SJSA1 (cell line): ENCODE data around the gene LAMP2. TPM values are rescaled to one million over a fixed set of nuclear protein-coding genes. Genes with fewer than 3 reads are reported as not detected.
"Not testable (repeated sequence)": the region's sequence is repeated elsewhere in the genome, so short reads cannot be mapped to it uniquely, and the experiment has no call there.

Experiments
- DNase-seq, 2 experiments: peaks; one replicate each; pipeline ENCODE4 v3.0.0-alpha.2; 2015 to 2020; ENCODE audit warnings: low spot score in 2 of 2, low read depth in 1 of 2
- H3K27ac ChIP-seq: fragments of 250-450 bp; sonication (Bioruptor Pico); 2 replicates; pipeline ENCODE4 v1.5.1; 2020; ENCODE audit warnings: mild to moderate bottlenecking, moderate library complexity
- H3K27me3 ChIP-seq: fragments of 250-450 bp; sonication (Bioruptor Pico); replicated peaks from 2 replicates; pipeline ENCODE4 v1.5.1; 2020; ENCODE audit warnings: mild to moderate bottlenecking, moderate library complexity
- H3K36me3 ChIP-seq: fragments of 250-450 bp; sonication (Bioruptor Pico); 2 replicates; pipeline ENCODE4 v1.5.1; 2020; ENCODE audit warnings: mild to moderate bottlenecking
- H3K4me1 ChIP-seq: fragments of 250-450 bp; sonication (Bioruptor Pico); replicated peaks from 2 replicates; pipeline ENCODE4 v1.6.1; 2021; ENCODE audit warnings: mild to moderate bottlenecking
- H3K4me3 ChIP-seq: fragments of 250-450 bp; sonication (Bioruptor Pico); 2 replicates; pipeline ENCODE4 v1.5.1; 2020; ENCODE audit warnings: mild to moderate bottlenecking
- H3K9me3 ChIP-seq: fragments of 250-450 bp; sonication (Bioruptor Pico); replicated peaks from 2 replicates; pipeline ENCODE4 v1.5.1; 2020; ENCODE audit warnings: mild to moderate bottlenecking
- total RNA-seq: library from RNA; depleted of rRNA; stranded (reverse); fragments of >200 nt; shearing (Covaris generic); gene quantifications from 2 replicates; pipeline ENCODE4 v1.2.3, GENCODE V29; 2014

The LAMP2 gene
- total RNA-seq, 1 experiment from 2014 or later, result 125 TPM

- not testable (repeated sequence) for H3K27me3 ChIP-seq, H3K9me3 ChIP-seq, H3K4me1 ChIP-seq, DNase-seq, H3K27ac ChIP-seq, H3K36me3 ChIP-seq, H3K4me3 ChIP-seq
Measured at GRCh38 chrX:120475447-120475846, 6.4 kb upstream of the LAMP2 start.

GRCh38 chrX:120474085-120474484 is 5.0 kb upstream of the LAMP2 start:
- Histone ChIP-seq H3K9me3 (no peaks in the 10 kb centered on the region), H3K4me1 (no peaks in the 10 kb centered on the region), H3K4me3 (no peak overlapping the region), H3K27me3 (no peaks in the 10 kb centered on the region), H3K27ac (no peak overlapping the region), H3K36me3 (no peaks in the 10 kb centered on the region; the same call in 1 of the 2 replicates)
- DNase-seq, result no peak

GRCh38 chrX:120469657-120470056 is 561 bp upstream of the LAMP2 start:
- not testable (repeated sequence) for H3K4me3 ChIP-seq

GRCh38 chrX:120468479-120468824 is 644 bp downstream of the LAMP2 start:
- no peak for DNase-seq
- Histone ChIP-seq H3K36me3 (peaks cover 3% of the 10 kb centered on the region; the same call in 1 of the 2 replicates), H3K9me3 (no peaks in the 10 kb centered on the region), H3K4me3 (peak overlapping the region; percentile 81), H3K4me1 (0 out of 2 replicates have a peak, but pooled peaks cover 3% of the 10 kb centered on the region), H3K27me3 (no peaks in the 10 kb centered on the region), H3K27ac (peak overlapping the region; percentile 89)

More at GRCh38 chrX:120469657-120470056, 561 bp upstream of the LAMP2 start:
- not testable (repeated sequence) for DNase-seq, H3K27ac ChIP-seq, H3K4me1 ChIP-seq, H3K9me3 ChIP-seq, H3K27me3 ChIP-seq, H3K36me3 ChIP-seq

DNA sequence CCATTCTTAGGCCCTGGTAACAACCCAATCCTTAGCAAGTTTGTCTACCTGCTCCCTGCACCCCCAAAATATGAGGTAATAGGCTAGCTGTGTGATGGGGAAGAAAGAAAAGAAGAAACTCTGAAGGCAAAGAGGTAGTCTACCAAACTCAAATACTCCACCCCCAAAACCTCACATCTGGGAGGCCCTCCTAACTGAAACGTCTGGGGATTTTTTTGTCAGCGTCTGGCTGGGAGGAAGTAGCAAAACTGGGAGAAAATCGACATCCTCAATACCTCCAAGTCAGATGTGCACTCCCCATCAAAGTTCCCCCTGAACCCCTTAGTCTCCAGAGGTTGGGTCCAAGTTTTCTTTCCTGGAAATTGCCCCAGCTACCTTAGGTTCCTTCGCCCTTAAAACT is 1.0 kb downstream of the LAMP2 start:
- DNase-seq, result no peak
- Histone ChIP-seq H3K36me3 (peaks cover 3% of the 10 kb centered on the region; the same call in 1 of the 2 replicates), H3K9me3 (no peaks in the 10 kb centered on the region), H3K4me3 (peak overlapping the region; percentile 81), H3K27me3 (no peaks in the 10 kb centered on the region), H3K27ac (peak overlapping the region; percentile 89), H3K4me1 (0 out of 2 replicates have a peak, but pooled peaks cover 3% of the 10 kb centered on the region)

DNA sequence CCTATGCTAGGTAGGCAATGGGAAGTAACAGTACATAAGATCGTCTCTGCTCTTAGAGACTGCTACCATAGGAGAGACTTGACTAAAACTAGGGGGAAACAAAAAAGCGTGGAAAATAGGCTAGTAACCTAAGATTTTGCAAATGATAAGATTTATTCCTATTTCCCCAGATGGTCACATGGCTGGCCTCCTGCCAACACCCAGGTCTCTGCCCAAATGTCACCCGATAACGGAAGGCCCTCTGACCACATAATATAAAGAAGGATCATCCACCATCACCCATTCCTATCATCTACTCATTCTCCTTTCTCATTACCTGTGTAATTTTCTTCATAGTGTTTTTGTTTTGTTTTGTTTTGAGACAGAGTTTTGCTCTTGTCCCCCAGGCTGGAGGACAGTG is 4.7 kb downstream of the LAMP2 start:
- Histone ChIP-seq H3K9me3 (no peaks in the 10 kb centered on the region), H3K4me1 (0 out of 2 replicates have a peak, but pooled peaks cover 3% of the 10 kb centered on the region), H3K27me3 (no peaks in the 10 kb centered on the region), H3K27ac (no peak overlapping the region), H3K36me3 (peaks cover 3% of the 10 kb centered on the region; the same call in 1 of the 2 replicates), H3K4me3 (no peak overlapping the region)
- DNase-seq, result no peak

- DNase-seq, result no peak
- Histone ChIP-seq H3K27me3 (no peaks in the 10 kb centered on the region), H3K4me1 (peaks cover 8% of the 10 kb centered on the region), H3K4me3 (no peak overlapping the region), H3K9me3 (no peaks in the 10 kb centered on the region), H3K27ac (no peak overlapping the region), H3K36me3 (no peaks in the 10 kb centered on the region)
Measured at GRCh38 chrX:120463241-120463640, 5.9 kb downstream of the LAMP2 start.

GRCh38 chrX:120462370-120462769 is 6.7 kb downstream of the LAMP2 start:
- H3K27me3 ChIP-seq, result no peaks in the 10 kb centered on the region
- peaks cover 13% of the 10 kb centered on the region for H3K4me1 ChIP-seq
- no peak overlapping the region for H3K4me3 ChIP-seq
- H3K9me3 ChIP-seq, result no peaks in the 10 kb centered on the region
- no peak overlapping the region for H3K27ac ChIP-seq
- H3K36me3 ChIP-seq, result no peaks in the 10 kb centered on the region
- DNase-seq, result no peak

DNA sequence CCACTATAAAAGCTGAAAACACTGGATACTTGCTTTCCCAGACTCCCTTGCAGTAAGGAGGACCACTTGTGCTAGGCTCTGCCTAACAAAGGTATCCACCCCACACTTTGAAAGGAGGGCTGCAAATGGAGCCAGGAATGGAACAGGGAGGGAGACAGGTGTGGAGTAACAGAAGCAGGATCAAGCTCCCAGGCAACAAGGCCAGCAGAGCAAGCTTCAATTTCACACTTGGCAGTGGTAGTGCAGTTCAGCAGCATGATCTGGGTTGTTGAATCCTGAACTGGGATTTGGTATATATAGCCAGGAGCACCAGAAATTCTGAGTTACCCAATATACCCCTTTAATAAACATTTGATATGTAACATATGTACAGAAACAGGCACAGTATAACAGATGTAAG is 9.8 kb downstream of the LAMP2 start:
- no peaks in the 10 kb centered on the region for H3K9me3 ChIP-seq
- H3K4me1 ChIP-seq, result peaks cover 21% of the 10 kb centered on the region
- no peaks in the 10 kb centered on the region for H3K27me3 ChIP-seq
- DNase-seq, result no peak
- H3K27ac ChIP-seq, result no peak overlapping the region
- no peaks in the 10 kb centered on the region for H3K36me3 ChIP-seq
- no peak overlapping the region for H3K4me3 ChIP-seq

GRCh38 chrX:120457766-120458180 is 11.3 kb downstream of the LAMP2 start:
- H3K27me3 ChIP-seq, result no peaks in the 10 kb centered on the region
- DNase-seq, result peak in 1 of 2 experiments; percentile 40
- H3K4me3 ChIP-seq, result no peak overlapping the region
- H3K27ac ChIP-seq, result peak overlapping the region; percentile 20; the same call in 1 of the 2 replicates
- H3K36me3 ChIP-seq, result no peaks in the 10 kb centered on the region
- H3K4me1 ChIP-seq, result peaks cover 27% of the 10 kb centered on the region
- H3K9me3 ChIP-seq, result no peaks in the 10 kb centered on the region

DNA sequence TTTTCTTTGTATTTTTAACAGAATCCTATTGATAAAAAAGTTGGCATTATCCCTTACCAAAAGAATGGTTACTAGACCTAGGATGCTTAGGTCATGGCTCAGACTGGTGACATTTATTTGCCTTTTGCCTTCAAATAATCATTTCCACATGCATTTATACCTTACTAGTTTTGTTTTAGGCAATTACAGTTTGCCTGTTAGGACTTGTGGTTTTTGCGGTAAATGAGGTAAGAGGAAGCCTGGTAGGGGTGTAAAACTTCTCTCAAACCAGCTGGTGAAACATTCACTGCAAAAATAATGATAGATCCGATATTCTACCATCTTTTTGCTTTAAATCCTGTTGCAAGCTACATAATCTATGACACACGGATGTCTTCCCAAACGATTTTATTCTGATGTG is 12.1 kb downstream of the LAMP2 start:
- Histone ChIP-seq H3K4me3 (no peak overlapping the region), H3K4me1 (peaks cover 27% of the 10 kb centered on the region), H3K27me3 (no peaks in the 10 kb centered on the region), H3K27ac (no peak overlapping the region), H3K9me3 (no peaks in the 10 kb centered on the region), H3K36me3 (no peaks in the 10 kb centered on the region)
- peak in 1 of 2 experiments; percentile 26 for DNase-seq

DNA sequence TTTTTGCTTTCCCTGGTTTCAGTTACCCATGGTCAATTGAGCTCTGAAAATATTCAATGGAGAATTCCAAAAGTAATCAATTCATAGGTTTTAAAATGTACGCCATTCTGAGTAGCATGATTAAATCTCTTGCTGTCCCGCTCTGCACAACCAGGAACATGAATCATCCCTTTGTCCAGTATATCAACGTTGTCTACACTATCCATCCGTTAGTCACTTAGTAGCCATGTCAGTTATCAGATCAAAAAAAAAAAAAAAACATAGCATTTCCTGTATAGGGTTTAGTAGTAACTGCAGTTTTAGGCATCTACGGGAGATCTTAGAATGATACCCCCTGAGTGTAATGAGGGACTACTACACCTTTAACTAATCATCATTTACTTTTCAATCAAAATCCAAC is 15.1 kb downstream of the LAMP2 start:
- H3K27ac ChIP-seq, result 0 out of 2 replicates have a peak overlapping the region, but pooled peaks have one; percentile 15

GRCh38 chrX:120452131-120452530 is 17.0 kb downstream of the LAMP2 start:
- no peaks in the 10 kb centered on the region for H3K9me3 ChIP-seq
- H3K27me3 ChIP-seq, result no peaks in the 10 kb centered on the region
- DNase-seq, result no peak
- H3K4me1 ChIP-seq, result peaks cover 12% of the 10 kb centered on the region
- peaks cover 4% of the 10 kb centered on the region for H3K36me3 ChIP-seq
- no peak overlapping the region for H3K27ac ChIP-seq
- no peak overlapping the region for H3K4me3 ChIP-seq

More for the DNA sequence above, 15.1 kb downstream of the LAMP2 start:
- H3K27me3 ChIP-seq, result no peaks in the 10 kb centered on the region
- no peak for DNase-seq
- no peak overlapping the region for H3K4me3 ChIP-seq
- peaks cover 27% of the 10 kb centered on the region for H3K4me1 ChIP-seq
- H3K9me3 ChIP-seq, result no peaks in the 10 kb centered on the region
- H3K36me3 ChIP-seq, result no peaks in the 10 kb centered on the region

DNA sequence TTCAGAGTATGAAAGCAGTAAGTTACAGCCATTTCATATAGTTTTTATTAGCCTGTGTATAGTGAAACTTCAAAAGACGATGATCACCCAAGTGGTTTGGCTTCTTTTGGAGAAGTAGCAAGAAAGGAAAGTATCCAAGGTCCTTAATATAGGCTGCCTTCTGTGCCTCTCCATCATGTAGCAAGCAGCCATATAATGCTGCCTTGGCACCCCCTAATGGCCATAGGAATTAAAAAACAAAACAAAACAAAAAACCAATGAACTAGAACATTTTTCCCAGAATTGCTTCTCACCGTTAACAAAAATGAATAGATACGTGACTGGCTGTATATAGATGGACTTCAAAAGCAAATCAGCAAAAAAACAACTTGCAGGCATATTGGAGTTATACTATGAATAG is 18.9 kb downstream of the LAMP2 start:
- no peak for DNase-seq
- peaks cover 8% of the 10 kb centered on the region for H3K36me3 ChIP-seq

GRCh38 chrX:120446498-120446897 is 22.6 kb downstream of the LAMP2 start:
- Histone ChIP-seq H3K36me3 (peaks cover 11% of the 10 kb centered on the region), H3K27ac (no peak overlapping the region), H3K4me1 (no peaks in the 10 kb centered on the region), H3K4me3 (no peak overlapping the region), H3K27me3 (no peaks in the 10 kb centered on the region), H3K9me3 (no peaks in the 10 kb centered on the region)
- peak in 1 of 2 experiments; percentile 27 for DNase-seq

More for the DNA sequence above, 18.9 kb downstream of the LAMP2 start:
- H3K4me3 ChIP-seq, result no peak overlapping the region
- no peaks in the 10 kb centered on the region for H3K9me3 ChIP-seq
- no peaks in the 10 kb centered on the region for H3K27me3 ChIP-seq
- no peak overlapping the region for H3K27ac ChIP-seq
- peaks cover 9% of the 10 kb centered on the region for H3K4me1 ChIP-seq
